ENCODE measurements around the gene GPRC5A.

The GPRC5A gene

DNA sequence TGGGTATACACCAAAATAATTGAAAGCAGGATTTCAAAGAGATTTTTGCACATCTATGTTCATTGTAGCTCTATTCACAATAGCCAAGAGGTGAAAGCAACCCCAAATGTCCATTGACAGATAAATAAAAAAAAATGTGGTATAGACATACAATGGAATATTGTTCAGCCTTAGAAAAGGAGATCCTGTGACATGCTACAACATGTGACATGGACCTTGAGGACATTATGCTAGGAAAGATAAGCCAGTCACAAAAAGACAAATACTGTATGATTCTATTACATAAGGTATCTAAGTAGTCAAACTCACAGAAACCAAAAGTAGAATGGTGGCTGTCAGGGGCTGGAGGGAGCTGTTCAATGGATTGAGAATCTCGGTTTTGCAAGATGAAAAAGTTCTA lies 48.5 kb downstream of the GPRC5A start:
- no peak overlapping the region for H3K4me3 ChIP-seq (ENCODE audit: low read depth, low read length)
- TF ChIP-seq, protein P1, sequence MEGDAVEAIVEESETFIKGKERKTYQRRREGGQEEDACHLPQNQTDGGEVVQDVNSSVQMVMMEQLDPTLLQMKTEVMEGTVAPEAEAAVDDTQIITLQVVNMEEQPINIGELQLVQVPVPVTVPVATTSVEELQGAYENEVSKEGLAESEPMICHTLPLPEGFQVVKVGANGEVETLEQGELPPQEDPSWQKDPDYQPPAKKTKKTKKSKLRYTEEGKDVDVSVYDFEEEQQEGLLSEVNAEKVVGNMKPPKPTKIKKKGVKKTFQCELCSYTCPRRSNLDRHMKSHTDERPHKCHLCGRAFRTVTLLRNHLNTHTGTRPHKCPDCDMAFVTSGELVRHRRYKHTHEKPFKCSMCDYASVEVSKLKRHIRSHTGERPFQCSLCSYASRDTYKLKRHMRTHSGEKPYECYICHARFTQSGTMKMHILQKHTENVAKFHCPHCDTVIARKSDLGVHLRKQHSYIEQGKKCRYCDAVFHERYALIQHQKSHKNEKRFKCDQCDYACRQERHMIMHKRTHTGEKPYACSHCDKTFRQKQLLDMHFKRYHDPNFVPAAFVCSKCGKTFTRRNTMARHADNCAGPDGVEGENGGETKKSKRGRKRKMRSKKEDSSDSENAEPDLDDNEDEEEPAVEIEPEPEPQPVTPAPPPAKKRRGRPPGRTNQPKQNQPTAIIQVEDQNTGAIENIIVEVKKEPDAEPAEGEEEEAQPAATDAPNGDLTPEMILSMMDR (IDR thresholded peaks at IDR 0.05; ENCODE audit: low read depth, low read length) = no peak

GRCh38 chr12:12941450-12942350 lies 50.3 kb downstream of the GPRC5A start:
- H3K4me3 ChIP-seq (ENCODE audit: low read depth, low read length) = no peak overlapping the region
- TF ChIP-seq, protein P1 (IDR thresholded peaks at IDR 0.05; ENCODE audit: low read depth, low read length) = no peak

GRCh38 chr12:12943586-12944260 lies 52.4 kb downstream of the GPRC5A start:
- H3K4me3 ChIP-seq (ENCODE audit: low read depth, low read length) = no peak overlapping the region
- TF ChIP-seq, protein P1 (IDR thresholded peaks at IDR 0.05; ENCODE audit: low read depth, low read length) = no peak

- H3K4me3 ChIP-seq (ENCODE audit: low read depth, low read length) = no peak overlapping the region
- TF ChIP-seq, protein P1 (IDR thresholded peaks at IDR 0.05; ENCODE audit: low read depth, low read length) = no peak
Measured at GRCh38 chr12:12945591-12945990, 54.2 kb downstream of the GPRC5A start.

GRCh38 chr12:12946686-12947355 lies 55.5 kb downstream of the GPRC5A start:
- TF ChIP-seq, protein P1 (IDR thresholded peaks at IDR 0.05; ENCODE audit: low read depth, low read length) = no peak
- no peak overlapping the region for H3K4me3 ChIP-seq (ENCODE audit: low read depth, low read length)

DNA sequence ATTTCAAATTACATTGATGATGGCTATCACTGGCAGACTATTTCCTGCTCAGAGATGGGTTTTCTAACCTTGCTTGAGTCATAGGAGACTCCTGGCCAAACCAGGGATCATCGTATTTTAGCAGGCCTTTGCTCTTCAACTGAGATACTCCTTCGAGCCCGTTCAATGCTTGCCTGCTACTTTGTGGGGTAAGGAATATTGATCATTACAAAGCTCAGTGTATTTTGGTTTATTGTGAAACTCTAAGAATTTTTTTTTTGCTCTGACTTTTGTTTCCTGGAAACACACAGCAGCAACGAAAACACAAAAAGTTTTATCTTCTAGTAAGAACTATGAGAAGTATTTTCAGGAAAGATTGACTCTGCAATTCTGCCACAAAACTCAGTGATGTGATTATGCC lies 56.5 kb downstream of the GPRC5A start:
- TF ChIP-seq, protein P1 (IDR thresholded peaks at IDR 0.05; ENCODE audit: low read depth, low read length) = no peak
- H3K4me3 ChIP-seq (ENCODE audit: low read depth, low read length) = no peak overlapping the region
